GM12891 (cell line): ENCODE data around the gene RTN4RL1.

Source experiments
- POLR2A ChIP-seq: IDR thresholded peaks from 2 replicates; pipeline ENCODE4 v1.6.1; 2011; ENCODE audit warnings: low read depth, low read length, control low read depth
- POLR2AphosphoS5 ChIP-seq: IDR thresholded peaks from 2 replicates; pipeline ENCODE4 v1.6.1; 2011; ENCODE audit warnings: low read depth, low read length, control low read depth
- TAF1 ChIP-seq: IDR thresholded peaks from 2 replicates; pipeline ENCODE4 v1.6.1; 2011; ENCODE audit warnings: low read depth, low read length, control low read depth

GRCh38 chr17:1890758-1891450 lies 134.2 kb downstream of the RTN4RL1 start:
- TF ChIP-seq POLR2A (no peak), POLR2AphosphoS5 (no peak), TAF1 (no peak)
